GM12872 (cell line): ENCODE results near the gene TMEM129.

Source experiments
- CTCF ChIP-seq: IDR thresholded peaks from 3 replicates; pipeline ENCODE4 v1.5.1; 2011; ENCODE audit warnings: low read depth, mild to moderate bottlenecking, low read length, moderate library complexity; ENCODE audit not compliant: insufficient read depth

Gene TMEM129

GRCh38 chr4:1756893-1757779, 36.0 kb upstream of the TMEM129 start:
- TF ChIP-seq CTCF: no peak

- TF ChIP-seq CTCF: no peak
Measured at GRCh38 chr4:1756079-1756478, 35.0 kb upstream of the TMEM129 start.

- no peak for TF ChIP-seq CTCF
Measured at GRCh38 chr4:1755297-1755696, 34.2 kb upstream of the TMEM129 start.

GRCh38 chr4:1754336-1754735, 33.2 kb upstream of the TMEM129 start:
- no peak for TF ChIP-seq CTCF

- TF ChIP-seq CTCF: no peak
Measured at GRCh38 chr4:1753697-1754311, 32.7 kb upstream of the TMEM129 start.

- TF ChIP-seq CTCF: no peak
Measured at GRCh38 chr4:1753294-1753696, 32.2 kb upstream of the TMEM129 start.

- TF ChIP-seq CTCF: no peak
Measured at GRCh38 chr4:1752284-1753041, 31.3 kb upstream of the TMEM129 start.
